SIG-M5 (cell line): ENCODE measurements around the gene OLFM1.
"Not testable (repeated sequence)": the region's sequence is repeated elsewhere in the genome, so short reads cannot be mapped to it uniquely, and the experiment has no call there.

Source experiments
- DNase-seq: peaks from one replicate; lab custom pipeline; 2025; lab: John Stamatoyannopoulos, UW

Gene OLFM1

DNA sequence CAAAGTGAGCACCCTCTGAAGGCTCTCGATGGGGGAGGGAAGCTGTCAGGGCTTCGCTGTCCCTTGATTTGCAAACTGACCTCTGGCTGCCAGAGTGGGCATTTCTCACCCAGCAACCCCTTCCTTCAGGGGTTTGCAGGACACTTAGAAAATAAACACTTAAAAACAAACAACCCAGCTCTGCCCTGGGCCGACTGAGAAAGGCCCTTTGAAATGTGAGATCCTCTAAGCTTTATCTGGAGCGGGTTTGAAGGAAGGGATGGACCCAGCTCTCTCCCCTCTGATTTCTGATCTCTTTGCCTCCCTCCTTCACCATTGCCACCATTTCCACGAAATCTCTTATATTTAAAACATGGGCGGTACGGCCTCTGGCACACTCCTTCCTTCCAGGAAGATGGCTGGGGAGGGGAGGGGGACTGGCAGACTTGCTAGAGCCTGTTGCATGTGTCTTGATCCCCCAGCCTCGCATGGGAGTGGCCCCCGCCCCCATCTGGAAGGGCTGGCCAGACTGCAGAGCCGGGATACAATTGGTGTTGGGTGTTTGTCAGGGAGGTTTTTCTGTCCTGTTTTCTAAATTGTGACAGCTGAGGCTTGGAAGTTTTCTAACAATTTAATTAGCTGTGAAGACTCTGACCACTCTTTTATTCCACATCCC, 20.2 kb downstream of the OLFM1 start:
- DNase-seq = no peak

DNA sequence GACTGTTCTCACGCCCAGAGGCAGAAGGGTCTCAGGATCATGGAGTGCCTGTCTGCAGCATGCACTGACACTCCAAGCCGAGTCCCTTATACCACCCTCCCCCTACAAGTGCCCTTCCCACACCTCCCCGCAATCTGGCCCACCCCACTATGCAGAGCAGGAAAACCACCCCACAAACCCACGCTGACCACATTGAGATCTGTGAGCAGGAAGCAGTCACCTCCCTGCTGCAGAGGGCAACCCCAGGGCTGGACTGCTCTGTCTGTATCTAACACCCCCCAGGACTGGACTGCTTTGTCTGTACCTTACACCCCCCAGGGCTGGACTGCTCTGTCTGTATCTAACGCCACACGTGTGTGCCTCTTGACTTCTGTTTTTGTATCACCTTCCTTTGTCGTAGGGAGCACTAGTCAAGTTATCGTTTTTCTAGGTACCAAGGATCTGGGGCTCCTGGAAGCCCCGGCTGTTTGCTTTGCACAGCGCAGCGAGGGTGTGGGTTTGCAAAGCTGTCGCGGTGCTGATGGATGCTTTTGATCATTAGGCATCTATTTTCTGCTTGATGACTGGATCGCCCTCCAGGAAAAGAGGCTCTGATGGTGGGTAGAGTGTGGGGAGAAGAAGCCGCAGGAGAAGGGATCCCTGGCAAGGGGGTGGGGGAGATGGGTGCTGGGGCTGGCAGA, 21.5 kb downstream of the OLFM1 start:
- DNase-seq = no peak

DNA sequence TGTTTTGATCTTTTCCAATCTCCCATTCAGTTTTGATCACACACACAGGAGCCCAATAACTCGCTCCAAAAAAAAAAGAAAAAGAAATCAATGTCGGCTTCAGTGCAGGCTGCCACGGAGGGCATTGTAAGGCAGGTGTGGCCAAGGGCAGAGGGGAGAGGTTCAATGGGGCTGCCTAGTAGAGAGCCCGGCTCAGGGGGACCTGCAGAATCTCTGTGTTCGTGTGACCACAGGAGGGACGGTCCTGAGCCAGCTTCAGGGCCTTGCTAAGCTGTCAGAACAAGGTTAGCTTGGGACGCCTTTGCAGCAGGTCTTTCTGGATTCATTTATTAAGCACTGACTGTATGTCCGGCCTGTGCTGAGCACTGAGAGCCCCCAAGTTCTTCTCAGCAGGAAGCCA, 22.2 kb downstream of the OLFM1 start:
- DNase-seq = no peak

DNA sequence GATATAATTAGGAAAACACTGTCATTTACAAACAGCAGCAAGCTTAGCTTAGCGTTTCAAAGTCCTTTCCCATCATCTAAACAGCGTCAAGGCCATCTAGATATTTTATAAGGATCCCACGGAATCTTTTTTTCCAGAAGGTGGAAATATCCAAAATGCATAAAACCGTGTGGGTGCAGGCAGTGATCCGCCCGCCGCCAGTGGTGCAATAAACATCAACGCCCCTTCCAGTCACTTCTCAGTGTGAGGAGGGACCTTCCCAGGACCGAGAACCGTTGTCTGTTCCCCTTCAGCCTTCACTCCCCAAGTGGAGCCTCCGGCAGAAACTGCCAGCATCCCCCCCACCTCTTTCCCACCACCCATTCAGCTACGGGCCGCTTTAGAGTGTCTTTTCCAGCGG, 22.9 kb downstream of the OLFM1 start:
- DNase-seq = no peak

DNA sequence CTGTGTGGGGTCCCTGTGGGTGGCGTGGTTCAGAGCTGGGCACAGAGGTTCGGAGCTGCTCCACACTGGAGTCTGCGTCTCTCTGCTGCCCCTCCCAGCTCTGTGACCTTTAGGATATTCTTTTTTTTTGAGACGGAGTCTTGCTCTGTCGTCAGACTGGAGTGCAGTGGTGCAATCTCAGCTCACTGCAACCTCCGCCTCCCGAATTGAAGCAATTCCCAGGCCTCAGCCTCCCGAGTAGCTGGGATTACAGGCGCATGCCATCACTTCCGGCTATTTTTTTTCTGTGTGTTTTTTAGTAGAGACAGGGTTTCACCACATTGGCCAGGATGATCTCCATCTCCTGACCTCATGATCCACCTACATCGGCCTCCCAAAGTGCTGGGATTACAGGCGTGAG, 24.1 kb downstream of the OLFM1 start:
- DNase-seq = not testable (repeated sequence)

DNA sequence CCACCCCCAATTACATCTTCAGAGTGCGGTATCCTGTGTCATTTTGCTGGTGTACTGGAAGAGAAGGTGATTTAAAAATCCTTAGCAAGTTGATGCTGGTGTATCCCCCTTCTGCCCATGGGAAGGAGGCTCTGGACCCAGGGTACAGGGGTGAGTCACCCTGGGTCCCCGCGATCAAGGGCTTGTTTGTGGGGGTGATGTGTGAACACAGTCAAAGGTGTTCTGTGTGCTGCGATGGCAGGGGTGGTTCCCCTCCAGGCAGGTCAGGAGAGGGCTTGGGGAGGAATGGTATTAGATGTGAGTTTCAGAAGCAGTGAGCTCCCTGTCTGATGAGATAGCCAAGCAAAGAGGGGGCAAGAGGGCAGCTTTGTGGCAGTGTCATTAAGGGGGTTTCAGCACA, 28.9 kb downstream of the OLFM1 start:
- no peak for DNase-seq

DNA sequence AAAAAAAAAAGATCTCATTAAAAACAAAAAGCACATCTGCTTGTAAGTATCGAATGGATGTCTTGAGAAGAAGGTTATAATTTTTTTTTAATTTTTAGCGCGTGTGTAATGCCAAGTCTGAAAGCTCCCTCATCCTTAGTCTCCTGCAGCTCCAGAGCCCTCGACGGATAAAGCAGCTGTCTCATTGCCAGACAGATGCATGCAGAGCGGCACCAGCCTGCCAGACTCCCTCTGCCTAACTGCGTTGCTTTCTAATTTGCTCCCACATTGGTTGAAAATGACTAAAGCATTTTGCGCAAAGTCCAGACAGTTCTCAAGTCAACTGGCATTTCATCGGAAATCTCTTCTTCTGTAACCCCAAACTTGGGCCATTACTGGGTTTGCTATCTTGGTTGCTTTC, 29.4 kb downstream of the OLFM1 start:
- DNase-seq = no peak

DNA sequence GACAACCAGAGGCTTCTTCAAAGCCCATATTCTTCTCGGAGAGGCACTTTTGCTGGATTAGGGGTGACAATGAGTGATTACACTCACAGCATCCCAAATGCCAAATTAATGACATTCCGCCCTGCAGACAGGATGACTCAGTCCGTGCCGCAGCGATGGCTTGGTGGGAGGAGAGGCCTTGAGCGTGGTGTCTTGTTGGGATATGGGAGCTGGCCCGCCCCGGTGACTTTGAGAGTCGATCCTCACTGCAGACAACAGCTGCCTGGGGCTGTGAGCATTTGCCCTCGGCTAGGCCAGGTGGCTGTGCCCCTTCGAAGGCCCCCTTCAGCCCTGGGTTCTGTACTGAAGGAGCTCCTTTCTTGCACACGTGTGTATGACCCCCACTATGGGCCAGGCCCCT, 29.8 kb downstream of the OLFM1 start:
- no peak for DNase-seq

DNA sequence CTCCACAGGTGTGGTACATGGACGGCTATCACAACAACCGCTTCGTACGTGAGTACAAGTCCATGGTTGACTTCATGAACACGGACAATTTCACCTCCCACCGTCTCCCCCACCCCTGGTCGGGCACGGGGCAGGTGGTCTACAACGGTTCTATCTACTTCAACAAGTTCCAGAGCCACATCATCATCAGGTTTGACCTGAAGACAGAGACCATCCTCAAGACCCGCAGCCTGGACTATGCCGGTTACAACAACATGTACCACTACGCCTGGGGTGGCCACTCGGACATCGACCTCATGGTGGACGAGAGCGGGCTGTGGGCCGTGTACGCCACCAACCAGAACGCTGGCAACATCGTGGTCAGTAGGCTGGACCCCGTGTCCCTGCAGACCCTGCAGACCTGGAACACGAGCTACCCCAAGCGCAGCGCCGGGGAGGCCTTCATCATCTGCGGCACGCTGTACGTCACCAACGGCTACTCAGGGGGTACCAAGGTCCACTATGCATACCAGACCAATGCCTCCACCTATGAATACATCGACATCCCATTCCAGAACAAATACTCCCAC, 32.1 kb downstream of the OLFM1 start:
- DNase-seq = no peak

DNA sequence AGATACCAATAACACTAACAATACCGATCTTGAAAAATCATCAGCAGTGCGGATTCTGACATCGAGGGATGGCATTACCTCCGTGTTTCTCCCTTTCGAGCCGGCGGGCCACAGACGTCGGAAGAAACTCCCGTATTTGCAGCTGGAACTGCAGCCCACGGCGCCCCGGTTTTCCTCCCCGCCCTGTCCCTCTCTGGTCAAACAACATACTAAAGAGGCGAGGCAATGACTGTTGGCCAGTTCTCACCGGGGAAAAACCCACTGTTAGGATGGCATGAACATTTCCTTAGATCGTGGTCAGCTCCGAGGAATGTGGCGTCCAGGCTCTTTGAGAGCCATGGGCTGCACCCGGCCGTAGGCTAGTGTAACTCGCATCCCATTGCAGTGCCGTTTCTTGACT, 32.8 kb downstream of the OLFM1 start:
- DNase-seq = no peak

DNA sequence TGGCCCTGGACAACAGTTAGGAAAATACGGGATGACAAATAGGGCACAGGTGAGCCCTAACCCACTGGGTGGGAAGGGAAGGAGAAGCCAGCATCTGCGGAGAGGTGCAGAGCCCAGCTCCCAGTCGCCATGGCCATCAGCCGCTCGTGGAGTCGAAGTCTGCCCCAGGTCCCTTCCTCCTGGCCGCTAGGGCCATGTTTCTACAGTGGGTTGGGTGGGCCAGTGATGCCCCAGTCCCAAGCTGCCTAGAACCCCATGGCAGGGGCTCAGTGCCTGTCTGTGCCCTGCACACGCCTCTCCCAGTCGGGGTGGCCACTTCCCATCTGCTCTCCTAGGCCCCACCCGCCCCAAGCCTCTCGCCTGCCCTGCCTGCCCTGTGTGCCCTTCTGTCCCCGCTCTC, 34.8 kb downstream of the OLFM1 start:
- no peak for DNase-seq

DNA sequence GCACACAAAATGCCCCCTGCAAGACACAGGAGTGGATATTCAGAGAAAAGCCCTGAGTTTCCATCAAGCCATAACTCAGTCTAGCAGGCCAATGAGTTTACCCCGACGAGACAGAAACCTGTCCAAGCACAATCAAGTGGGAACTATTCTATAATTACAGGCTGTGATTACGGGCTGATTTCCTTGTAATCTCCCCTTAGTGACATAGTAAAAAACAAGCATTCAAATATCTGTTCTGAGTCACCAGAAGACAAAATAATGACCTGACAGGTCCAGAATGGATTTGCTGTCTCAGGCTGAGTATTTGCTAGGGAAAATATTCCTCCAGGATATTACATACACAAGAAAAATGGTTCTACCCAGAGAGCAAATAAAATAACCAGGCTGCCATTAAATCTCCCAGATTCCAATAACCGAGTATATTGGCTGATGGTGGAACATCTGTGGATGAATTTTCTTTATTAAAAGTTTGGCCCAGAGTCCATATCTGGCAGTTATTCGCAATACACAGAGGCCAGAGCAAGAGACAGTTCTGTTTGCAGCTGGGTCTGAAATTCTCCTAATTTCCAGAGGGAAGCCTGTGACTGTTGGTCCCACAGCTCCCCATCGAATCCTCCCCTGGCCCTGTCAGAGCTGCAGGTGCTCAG, 35.8 kb downstream of the OLFM1 start:
- no peak for DNase-seq

DNA sequence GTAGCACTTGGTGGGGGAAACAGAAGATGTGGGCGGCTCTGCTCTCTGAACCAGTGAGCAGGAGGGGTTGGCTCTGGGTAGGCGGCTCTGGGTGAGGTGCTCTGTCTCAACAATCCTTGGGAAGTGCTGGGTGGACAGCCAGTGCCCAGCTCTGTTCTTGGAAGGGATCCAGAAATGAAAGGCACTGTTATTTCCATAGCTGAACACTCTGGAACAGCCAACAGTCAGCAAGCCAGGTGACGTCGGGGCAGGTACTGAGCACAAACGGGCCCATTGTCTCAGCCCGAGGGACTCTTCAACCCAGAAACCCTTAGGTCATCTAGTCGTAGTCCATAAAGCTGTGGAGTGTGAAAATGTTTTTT, 36.3 kb downstream of the OLFM1 start:
- DNase-seq = no peak

DNA sequence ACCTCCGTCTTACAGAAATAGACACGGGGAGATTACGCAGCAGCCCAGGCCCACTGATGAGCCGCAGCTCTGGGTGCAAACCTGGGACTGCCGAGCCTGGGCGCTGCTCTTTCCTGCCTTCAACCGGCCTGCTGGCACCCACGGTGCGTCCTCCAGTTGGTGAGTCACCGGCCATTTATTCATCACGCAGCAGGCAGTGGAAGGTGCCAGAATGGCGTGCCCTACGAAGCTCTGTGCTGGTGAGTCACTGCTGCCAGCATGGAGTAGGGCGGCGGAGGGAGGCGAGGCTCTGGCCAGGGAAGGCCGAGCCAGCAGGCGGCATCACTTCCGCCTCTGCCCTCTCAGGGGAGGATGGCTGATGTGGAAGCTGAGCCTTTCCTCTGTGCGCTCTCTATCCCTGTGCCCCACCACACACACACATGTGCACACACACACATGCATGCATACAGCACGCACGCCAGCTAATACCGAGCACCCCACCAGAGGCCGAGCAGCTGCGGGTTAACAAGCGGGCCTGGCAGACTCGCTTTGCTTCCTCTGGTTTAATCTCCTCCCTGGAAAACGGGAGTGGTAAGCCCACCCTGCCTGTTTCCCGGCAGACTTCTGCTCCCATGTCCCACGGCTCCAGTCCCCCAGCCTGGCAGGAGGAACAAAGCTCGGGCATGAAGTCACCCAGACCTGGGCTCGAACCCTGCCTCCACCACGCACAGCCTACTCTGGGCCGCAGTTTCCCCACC, 39.2 kb downstream of the OLFM1 start:
- DNase-seq = no peak

DNA sequence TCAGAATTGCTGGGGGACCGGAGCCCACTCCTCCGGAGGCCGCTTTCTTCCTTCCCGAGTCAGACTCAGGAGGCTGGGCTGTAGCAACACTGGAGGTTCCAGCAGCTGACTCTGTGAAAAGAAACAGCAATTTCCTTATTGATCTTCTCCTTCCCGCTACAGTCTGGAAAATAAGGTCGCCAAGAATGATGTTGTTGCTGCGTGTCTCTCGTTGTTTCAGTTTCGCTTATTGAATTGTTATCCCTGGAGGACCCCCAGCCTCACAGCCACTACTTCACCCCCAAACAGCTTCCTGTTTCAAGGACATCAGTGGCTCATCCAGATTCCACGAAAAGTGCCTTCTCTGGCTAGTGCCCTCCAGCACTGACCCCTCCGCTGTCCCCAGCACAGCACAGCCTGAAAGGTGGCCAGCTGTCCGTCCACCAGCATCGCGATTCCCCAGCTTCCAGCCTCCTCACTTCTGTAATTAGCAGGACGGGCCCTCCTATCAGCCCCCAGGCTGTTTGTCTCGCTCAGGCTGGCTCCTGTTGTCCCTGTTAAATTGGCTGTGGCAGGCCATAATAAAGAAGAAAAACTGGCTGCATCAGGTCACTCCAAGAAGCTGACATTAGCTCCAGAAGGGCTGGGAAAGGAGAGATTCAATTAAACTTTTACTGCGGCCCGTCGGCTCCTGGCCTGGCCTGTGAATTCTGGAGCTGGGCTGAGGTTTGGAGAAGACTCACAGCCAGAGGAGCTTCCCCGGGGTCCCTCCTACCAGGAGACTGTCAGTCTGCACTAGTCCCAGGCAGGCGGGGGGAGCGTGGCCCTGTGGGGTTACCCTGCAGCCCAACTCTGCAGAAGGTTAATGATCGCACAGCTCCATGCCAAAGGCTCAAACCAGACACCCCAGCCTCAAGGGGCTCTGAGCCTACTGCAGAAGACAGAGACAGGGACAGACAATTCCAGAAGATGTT, 40.5 kb downstream of the OLFM1 start:
- DNase-seq = no peak

DNA sequence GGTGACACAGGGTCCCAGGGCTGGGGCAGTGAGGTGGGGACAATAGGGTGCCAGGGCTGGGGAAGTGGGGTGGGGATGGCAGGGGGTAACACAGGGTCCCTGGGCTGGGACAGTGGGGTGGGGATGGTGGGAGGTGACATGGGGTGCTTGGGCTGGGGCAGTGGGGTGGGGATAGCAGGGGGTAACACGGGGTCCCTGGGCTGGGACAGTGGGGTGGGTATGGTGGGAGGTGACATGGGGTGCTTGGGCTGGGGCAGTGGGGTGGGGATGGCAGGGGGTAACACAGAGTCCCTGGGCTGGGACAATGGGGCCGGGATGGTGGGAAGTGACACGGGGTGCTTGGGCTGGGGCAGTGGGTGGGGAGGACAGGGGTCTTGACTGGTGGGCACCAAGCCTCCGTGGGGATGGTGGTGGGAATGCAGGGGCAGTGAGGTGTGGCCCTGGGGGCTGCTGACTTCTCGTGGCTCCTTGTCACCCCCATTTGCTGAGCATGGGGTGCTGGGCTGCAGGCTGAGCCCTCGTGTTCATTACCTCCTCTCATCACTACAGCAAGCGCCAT, 41.7 kb downstream of the OLFM1 start:
- no peak for DNase-seq

DNA sequence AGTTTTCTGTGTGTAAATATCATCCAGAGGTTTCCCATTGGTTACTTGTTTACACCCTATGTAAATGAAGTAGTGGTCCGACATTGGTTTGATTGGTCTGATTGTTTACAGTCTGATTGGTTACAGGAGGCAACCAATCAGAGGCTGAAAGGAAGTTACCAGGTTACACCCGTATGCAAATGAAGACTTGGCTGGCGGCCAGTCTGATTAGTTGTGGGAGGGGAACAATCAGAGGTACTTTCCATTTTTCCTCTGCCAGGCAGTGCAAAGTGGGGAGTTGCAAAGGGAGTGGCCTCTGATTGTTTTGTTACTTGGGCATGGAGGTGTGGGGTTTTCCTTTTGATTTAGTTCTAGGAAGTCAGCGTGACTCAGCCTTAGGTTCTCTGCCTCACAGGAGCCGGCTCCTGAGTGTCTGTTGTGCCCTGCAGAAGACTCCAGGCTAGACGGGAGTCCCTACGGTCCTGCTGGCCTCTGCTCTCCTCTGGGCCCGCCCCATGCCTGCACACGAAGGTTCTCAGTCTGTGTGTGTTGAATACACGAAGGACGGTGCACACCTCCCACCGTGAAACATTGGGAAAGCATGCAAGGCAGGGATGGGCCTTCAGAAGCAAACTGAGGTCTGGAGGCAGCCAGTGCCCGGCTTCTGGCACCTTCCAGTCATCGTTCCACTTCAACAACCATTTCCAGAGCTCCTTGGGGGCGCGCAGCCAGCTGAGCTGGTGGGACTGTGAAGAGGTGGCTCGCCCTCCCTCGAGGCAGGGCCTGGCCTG, 42.9 kb downstream of the OLFM1 start:
- no peak for DNase-seq

DNA sequence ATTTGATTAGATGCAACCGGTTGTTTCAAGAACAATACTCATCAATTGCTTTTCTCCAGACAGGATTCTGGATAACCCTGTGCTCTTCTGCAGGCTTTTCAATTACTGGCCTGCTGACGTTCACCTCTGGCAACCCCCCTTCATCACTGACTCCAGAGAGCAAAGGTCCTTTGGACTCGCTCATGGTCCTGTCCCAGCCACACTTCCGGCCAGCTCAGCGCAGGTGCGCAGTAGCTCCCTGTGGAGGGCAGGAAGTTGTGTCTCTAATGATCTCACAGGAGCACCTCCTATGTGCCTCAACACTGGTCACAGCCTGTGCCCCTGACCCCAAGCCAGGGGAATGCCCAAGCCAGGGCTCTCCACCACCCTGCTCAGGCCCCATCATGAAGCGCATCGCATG, 44.0 kb downstream of the OLFM1 start:
- no peak for DNase-seq

DNA sequence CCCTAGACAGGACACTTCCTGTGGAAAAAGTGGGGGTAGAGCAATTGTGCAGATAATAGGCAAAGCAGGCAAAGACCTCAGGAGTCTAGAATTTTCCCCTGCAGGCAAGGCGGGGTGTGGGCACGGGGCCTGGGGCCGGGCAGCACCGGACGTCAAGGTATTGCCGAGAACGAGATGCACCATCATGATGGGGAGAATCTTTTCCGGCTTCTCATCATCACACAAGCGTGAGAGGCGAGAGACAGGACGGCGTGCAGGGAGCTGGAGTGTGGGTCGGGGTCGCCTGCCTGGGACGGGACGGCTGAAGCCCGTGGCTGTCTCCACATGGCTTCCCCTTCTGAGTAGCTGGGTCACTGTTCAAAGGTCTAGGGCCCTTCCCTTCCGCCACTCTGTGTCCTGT, 44.5 kb downstream of the OLFM1 start:
- no peak for DNase-seq

DNA sequence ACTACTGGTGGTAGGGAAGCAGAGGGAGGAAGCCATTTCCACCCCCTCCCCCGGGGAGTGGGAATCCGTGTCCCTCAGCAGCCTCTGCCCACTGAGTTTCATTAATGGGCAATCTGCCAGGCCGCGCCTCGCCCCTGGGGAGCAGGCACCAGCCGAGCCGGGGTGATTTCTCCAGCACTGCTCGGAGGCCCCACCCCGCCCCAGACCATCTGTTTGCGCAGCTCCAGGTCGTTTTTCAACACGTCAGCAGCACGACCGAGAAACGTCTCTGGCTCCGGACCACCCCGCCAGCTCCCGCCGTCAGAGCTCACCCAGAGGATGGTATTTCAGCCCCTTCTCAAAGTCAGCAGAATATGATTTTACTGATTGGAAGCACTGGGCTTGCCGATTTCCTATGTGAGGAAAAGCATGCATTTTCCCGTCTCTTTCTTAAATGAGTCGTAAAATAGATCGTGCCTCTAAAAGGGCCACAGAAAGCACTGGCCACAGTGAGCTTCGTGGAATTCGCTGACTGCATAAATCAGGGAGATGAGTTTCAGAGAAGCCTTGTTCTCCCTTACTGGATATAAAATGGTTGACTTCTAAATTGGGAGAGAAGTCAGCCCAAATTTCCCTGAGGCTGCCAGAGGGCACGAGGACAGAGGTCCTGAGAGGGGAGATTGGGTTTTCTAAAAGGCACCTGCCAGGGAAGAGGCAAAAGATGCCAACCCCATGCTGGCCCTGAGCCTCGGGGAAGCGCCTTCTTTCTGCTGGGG, 47.0 kb downstream of the OLFM1 start:
- DNase-seq = no peak
